Raji (cell line): ENCODE measurements around the gene TMEM236.

Source experiments
- POLR2A ChIP-seq: IDR thresholded peaks from 2 replicates; pipeline ENCODE4 v1.6.1; 2011; ENCODE audit warnings: low read depth, low read length, control low read depth; ENCODE audit not compliant: insufficient read depth

The TMEM236 gene

DNA sequence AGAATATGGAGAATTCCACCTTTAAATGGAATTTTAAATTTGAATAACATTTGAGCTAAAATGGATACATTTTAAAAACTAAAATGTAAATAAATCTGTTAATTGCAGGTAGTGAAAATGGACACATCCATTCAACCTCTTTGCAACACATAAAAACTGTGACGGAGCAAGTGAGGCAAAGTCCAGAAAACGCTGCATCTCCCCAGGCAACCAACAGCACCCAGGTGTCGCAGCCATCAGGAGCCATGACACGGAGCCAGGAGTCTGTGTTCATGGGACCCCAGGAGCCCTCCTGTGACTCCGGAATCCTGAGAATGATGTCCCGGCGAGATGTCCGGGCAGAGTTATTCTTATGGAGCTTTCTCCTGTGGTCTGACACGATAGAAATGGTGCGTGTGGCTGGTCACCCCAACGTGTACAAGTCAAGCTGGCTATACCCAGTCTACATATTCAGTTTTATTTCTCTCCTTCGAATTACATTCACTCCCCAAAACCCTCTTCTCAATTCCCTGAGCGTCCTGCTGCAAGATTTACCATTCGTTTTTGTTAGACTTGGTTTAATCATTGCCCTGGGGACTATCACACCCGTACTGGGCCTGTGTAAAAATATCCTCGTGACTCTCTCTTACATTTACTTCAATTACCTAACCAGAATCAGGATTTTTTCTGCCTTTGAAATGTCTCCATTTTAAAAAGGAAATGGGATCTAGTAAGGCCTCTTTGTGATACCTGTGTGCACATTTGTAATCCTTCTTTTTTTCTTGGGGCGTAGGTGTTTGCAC is 44.0 kb downstream of the TMEM236 start:
- TF ChIP-seq POLR2A, result no peak

GRCh38 chr10:17801507-17801906 is 49.5 kb downstream of the TMEM236 start:
- TF ChIP-seq POLR2A, result no peak

GRCh38 chr10:17802350-17802749 is 50.3 kb downstream of the TMEM236 start:
- TF ChIP-seq POLR2A, result no peak

- no peak for TF ChIP-seq POLR2A
Measured at GRCh38 chr10:17802976-17803375, 51.0 kb downstream of the TMEM236 start.

GRCh38 chr10:17805330-17805729 is 53.3 kb downstream of the TMEM236 start:
- TF ChIP-seq POLR2A, result no peak

DNA sequence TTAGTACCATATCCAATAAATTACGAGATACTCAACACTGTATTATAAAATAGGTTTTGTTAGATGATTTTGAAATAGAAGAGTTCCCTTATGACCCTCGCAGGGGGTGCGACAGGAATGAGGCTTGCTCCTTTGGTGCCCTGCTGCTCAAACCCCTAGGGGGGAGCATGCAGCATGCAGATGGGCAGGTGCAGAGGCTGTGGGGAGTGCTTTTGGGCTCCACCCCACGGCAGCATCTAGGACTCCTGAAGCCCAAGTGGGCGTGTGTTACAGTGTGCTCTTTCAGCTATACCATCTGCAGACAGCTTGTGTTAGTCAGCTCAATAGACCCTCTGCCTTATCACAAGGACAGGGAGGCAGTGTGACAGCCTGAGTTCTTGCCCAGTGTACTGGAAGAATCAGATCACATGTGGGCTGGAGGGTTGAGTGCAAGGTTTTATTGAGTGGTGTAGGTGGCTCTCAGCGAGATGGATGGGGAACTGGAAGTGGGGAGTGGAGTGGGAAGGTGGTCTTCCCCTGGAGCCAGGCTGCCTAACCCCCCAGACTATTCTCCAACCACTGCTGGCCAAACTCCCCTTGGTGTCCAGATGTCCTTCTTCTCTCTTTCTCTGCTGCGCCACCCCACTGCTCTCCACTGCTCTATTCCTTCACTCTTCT is 54.0 kb downstream of the TMEM236 start:
- TF ChIP-seq POLR2A, result no peak

DNA sequence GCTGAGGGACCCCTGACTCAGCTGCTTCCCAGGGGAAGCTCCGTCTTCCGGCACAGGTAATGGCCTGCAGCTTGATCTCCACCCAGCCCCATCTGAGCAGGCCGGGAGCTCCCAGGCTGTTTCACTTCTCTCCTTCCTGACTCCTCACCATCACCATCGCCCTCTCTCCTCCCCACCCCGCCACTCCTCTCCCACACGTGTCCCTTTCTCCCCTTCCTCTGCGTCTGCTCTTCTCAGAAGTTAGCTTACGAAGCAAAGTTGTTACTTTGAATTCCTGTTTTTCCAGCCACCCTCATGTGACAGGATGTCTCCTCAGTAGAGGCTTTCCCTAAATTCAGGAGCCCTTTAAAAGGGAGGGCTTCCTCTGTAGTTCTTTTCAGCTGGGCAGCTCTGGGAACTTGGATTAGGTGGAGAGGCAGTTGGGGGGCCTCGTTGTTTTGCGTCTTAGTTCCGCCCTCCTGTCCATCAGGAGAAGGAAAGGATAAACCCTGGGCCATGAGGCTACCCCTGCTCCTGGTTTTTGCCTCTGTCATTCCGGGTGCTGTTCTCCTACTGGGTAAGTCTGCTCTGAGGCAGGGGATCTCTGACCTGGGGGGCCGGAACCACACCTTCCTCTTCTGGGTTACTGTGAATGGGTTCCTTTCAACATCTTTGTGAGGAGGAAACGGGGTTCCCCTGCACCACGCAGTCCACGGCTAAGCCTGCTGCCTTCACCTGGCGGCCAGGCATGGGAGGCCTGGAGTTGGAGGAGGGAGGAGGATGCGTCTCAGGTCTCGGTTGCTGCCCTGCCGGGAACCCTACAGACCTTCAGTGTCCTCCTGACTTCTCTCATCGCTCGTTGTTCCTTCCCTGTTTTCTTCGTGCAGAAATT is 57.2 kb downstream of the TMEM236 start, which contains the start of gene MRC1:
Gene MRC1, plus strand, starts transcription at position 378 of the 871 bp plus-strand sequence. Its CDS starts 118 bp downstream, at position 496.
- no peak for TF ChIP-seq POLR2A

DNA sequence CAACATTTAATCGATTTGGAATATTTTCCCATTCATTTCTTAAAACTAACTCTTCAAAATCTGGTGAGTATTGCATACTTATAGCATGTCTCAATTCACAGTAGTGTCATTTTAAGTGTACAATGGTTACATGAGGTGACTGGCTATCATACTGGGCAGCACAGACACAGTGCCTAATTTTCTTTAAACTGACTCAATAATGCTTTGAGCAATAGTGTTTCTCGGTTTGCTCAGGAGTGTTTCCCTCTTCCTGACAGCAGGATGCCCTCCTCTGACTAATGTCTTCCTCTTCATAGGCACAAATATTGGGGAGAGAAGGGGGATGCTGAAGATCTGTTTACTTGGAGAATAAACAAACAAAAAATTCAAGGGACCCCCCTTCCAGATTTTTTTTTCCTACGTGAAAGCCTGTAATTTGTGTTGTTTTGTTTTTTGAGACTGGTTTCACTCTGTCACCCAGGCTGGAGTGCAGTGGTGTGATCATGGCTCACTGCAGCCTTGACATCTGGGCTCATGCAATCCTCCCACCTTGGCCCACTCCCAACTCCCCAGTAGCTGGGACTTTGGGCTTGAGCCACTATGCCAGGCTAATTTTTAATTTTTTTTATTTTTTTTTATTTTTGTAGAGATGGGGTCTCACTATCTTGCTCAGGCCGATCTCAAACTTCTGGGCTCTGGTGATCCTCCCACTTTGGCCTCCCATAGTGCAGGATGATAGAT is 59.3 kb downstream of the TMEM236 start:
- no peak for TF ChIP-seq POLR2A

DNA sequence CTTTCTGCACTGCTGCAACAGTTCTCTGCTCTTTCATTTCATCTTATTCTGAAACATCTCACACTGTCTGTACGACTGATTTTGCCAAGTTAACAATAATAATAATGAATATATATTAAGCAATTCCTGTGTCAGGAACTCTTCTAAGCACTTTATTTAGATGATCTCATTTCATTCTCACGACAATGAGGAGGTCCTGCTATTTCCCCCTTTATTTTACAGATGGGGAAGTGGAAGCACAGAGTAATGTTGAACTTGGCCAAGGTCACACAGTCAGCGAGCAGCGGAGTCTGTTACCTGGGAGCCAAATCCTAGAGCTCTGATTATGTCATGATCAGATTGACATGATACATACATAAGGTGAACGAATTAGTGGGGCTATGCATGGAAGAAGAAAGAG is 63.0 kb downstream of the TMEM236 start:
- no peak for TF ChIP-seq POLR2A

GRCh38 chr10:17816199-17816598 is 64.2 kb downstream of the TMEM236 start:
- TF ChIP-seq POLR2A, result no peak

DNA sequence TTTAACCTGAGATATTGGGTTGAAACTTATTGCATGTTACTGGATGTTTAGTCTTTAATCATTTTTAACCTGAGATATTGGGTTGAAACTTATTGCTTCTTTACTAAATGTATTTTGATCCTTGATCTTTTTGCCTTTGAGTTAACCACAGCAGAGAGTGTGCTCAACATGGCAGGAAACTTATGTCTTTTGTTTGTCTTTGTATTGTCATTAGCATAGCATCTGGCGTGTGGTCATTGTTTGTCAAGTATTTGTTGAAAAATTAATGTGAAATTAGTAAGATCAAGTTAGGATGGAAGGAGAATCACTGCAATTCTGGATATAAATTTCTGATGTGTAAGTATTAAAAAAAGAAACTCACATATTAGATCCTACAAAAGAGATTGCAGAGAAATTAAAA is 65.3 kb downstream of the TMEM236 start:
- TF ChIP-seq POLR2A, result no peak

- no peak for TF ChIP-seq POLR2A
Measured at GRCh38 chr10:17817790-17818189, 65.8 kb downstream of the TMEM236 start.

DNA sequence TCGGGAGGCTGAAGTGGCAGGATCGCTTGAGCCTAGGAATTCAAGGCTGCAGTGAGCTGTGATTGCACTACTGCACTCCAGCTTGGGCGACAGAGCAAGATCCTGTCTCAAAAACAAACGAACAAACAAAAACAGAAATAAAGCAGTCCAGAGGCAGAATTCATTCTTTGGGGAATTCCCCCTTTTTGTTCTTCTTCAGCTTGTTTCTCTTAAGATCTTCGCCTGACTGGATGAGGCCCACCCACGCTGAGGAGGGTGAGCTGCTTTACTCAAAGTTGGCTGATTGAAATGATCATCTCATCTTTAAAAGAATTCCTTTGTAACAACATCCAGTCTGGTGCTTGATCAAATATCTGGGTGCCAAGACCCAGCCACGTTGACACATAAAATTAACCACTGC is 67.8 kb downstream of the TMEM236 start:
- no peak for TF ChIP-seq POLR2A

DNA sequence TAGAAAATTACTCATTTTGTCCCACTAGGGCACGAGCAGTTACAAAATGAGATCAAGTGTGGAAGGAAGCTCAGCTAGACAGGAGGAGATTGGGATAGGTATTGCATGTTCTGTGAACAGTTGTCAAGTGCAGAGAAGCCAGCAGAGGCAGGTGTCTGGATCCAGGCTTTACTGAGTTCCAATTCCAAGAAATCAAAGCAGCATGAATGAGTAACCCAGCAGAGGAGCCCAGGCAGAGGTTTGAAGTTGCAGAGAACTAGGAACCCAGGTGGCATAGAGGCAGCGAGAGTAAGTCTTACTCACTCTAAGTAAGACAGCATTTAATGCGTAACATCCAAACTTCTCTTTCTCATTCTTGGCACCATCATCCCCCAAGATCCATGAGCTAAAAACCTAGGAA is 68.9 kb downstream of the TMEM236 start:
- no peak for TF ChIP-seq POLR2A

GRCh38 chr10:17821893-17822292 is 69.9 kb downstream of the TMEM236 start:
- no peak for TF ChIP-seq POLR2A

- no peak for TF ChIP-seq POLR2A
Measured at GRCh38 chr10:17831341-17831740, 79.3 kb downstream of the TMEM236 start.

- TF ChIP-seq POLR2A, result no peak
Measured at GRCh38 chr10:17831896-17832295, 79.9 kb downstream of the TMEM236 start.
